Astrocyte of the spinal cord (primary cell): ENCODE data around the gene ACTG1.

Source experiments
- DNase-seq: peaks from one replicate; pipeline ENCODE4 v3.0.0; 2011; ENCODE audit warnings: low read depth, low spot score
- H3K4me3 ChIP-seq: 2 replicates; pipeline ENCODE4 v1.5.1; 2011; ENCODE audit warnings: low read depth, mild to moderate bottlenecking, low read length, moderate library complexity
- in situ Hi-C: cut with HindIII; loops from 2 replicates; pipeline ENCODE4 v1.10.0; 2017; ENCODE audit warnings: low sequenced_read_pairs
- TF ChIP-seq, protein P1 (sequence below): IDR thresholded peaks from 2 replicates; pipeline ENCODE4 v1.5.1; 2012; ENCODE audit warnings: low read depth, mild to moderate bottlenecking, low read length, inconsistent platforms

Gene ACTG1

DNA sequence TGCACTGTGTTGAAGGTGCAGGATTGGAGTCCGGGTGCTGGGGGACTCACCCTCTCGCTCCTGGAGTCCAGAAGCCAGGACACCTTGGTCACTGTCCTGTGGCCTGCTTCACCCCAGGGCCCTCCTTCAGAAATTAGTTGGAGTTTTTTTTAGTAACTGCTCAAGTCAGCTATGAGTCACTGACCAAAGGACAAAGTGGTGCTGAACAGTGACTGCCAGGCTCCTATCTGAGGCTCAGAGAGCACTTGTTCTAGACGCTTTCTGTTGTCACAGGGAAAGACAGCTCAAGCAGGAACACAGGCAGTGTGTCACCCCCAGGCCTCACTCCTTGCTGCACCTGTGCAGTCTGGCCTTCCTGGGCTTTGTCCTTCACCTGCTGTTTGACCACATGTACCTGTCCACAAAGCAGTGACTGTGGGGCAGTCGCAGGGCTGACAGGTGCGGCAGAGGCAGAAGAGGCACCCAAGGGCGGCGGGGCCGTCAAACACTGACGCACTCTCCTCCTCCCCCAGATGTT lies 43.6 kb upstream of the ACTG1 start:
- no peak overlapping the region for H3K4me3 ChIP-seq
- DNase-seq = no peak
- TF ChIP-seq, protein P1, sequence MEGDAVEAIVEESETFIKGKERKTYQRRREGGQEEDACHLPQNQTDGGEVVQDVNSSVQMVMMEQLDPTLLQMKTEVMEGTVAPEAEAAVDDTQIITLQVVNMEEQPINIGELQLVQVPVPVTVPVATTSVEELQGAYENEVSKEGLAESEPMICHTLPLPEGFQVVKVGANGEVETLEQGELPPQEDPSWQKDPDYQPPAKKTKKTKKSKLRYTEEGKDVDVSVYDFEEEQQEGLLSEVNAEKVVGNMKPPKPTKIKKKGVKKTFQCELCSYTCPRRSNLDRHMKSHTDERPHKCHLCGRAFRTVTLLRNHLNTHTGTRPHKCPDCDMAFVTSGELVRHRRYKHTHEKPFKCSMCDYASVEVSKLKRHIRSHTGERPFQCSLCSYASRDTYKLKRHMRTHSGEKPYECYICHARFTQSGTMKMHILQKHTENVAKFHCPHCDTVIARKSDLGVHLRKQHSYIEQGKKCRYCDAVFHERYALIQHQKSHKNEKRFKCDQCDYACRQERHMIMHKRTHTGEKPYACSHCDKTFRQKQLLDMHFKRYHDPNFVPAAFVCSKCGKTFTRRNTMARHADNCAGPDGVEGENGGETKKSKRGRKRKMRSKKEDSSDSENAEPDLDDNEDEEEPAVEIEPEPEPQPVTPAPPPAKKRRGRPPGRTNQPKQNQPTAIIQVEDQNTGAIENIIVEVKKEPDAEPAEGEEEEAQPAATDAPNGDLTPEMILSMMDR = no peak
- in situ Hi-C loops = no loop called here

GRCh38 chr17:81553616-81554181 lies 41.1 kb upstream of the ACTG1 start:
- TF ChIP-seq, protein P1 = no peak
- peak overlapping the region; percentile 70 for H3K4me3 ChIP-seq
- DNase-seq = peak; percentile 94
- in situ Hi-C loops = no loop called here

DNA sequence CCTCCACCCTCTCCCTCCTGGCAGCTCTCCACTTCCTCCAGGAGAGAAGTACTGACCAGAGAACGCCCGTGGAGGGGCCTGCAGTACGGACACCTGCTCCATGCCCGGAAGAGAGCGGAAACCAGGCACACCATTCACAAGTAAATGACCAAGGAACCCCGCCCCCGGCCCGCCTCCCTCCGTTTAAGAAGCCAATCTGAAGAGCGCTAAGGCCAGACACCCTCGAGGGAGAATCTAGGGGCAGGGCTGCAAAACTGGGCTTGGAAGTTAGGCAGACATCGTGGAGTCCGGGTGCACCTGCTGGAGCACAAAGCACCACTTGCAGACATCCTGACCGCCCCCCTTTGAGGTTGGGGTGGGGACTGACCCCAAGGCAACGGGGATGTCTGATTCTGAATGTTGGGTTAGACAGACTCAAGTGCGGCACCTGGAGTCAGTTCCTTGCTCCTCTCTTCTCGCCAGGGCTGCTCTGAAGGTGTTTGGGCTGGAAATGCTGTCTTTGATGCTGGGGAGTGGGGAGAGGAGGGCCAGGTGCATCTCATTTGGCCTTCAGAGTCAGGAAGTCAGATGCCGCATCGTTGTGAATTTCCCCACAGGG lies 40.5 kb upstream of the ACTG1 start:
- DNase-seq = peak; percentile 83
- H3K4me3 ChIP-seq = peak overlapping the region; percentile 70
- TF ChIP-seq, protein P1 = peak; percentile 9
- in situ Hi-C loops = no loop called here

DNA sequence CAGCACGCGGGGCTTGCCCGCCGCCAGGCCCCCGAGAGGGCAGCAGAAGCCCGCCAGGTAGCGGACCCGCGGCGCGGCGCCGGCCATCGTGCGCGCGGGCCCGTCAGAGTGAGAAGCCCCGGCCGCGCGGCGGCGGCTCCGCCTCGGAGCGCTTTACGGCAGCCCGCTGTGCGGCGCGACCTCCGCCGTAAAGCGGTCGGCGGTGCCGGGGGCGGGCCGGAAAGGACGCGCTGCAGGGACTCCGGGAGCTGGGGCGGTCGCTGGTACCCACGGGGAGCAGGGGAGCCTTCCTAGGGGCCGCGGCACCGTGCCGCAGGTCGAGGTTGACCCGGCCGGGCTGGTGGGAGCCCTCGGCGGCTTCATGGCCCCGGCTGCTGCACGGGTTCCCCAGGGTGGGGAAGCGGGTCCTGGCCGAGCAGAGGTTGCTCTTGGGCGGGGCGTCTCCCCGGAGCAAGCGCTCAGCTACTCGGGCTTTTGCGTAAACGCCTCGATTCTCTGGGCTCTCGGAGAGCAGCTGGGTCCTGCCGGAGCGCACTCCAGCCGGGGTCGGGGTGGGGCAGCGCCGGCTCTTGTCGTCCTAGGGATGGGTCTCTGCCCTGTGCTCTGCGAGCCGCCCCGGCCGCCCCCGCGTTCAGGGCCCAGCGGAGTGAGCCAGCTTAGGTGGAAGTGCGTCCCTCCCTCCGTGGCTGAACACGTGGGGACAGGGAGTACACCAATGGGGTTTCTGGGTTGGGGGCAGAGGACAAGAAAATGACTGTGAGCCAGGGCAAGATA lies 39.8 kb upstream of the ACTG1 start, which contains the start of gene FAAP100:
Gene FAAP100, minus strand, starts transcription at position 110 of the 774 bp plus-strand sequence. Its CDS starts 23 bp downstream, at position 87.
- DNase-seq = peak; percentile 80
- peak within 1 kb of the TSS; percentile 70 for H3K4me3 ChIP-seq
- TF ChIP-seq, protein P1 = no peak
- in situ Hi-C loops = no loop called here

DNA sequence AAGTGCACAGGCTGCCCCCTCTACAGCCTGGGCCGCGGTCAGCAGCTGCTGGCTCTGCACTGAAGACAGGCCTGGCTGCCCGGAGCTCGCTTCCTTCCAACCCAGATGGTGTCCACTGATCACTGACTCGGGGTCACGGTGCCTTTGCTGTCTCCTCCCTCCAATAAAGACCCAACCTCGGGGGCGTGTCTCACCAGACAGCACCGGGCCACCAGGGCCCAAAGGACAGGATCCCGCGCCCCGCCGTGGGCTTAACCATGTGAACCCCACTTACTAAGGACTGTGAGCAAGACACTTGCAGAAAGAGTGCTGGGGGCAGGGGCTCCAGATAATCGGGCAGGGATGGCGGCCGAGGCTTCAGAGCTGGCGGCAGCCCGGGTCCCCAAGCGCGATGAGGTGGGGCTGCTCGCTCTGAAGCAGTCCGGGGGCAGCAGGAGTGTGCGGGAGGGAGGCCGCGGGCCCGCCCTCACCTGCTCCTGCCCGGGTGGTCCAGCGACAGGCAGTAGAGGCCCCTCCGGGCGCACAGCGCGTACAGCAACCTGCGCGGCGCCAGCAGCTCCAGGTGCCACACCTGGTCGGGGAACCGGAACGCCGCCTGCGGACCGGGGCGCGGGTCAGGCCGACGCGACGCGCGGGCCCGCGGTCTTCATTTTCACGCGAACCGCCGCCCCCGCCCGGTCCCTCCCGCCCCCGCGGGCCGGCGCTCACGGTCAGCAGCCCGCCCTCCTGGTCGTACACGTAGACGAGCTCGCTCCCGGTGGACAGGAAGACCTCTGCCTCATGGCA lies 39.1 kb upstream of the ACTG1 start:
- DNase-seq = no peak
- in situ Hi-C loops = no loop called here
- TF ChIP-seq, protein P1 = no peak
- H3K4me3 ChIP-seq = peak overlapping the region; percentile 70

GRCh38 chr17:81550830-81551457 lies 38.3 kb upstream of the ACTG1 start:
- DNase-seq = no peak
- H3K4me3 ChIP-seq = peak overlapping the region; percentile 70
- TF ChIP-seq, protein P1 = no peak
- in situ Hi-C loops = no loop called here
